ENCODE data around the gene SAXO1.
"Not testable (repeated sequence)": the region's sequence is repeated elsewhere in the genome, so short reads cannot be mapped to it uniquely, and the experiment has no call there.

SAXO1 gene

DNA sequence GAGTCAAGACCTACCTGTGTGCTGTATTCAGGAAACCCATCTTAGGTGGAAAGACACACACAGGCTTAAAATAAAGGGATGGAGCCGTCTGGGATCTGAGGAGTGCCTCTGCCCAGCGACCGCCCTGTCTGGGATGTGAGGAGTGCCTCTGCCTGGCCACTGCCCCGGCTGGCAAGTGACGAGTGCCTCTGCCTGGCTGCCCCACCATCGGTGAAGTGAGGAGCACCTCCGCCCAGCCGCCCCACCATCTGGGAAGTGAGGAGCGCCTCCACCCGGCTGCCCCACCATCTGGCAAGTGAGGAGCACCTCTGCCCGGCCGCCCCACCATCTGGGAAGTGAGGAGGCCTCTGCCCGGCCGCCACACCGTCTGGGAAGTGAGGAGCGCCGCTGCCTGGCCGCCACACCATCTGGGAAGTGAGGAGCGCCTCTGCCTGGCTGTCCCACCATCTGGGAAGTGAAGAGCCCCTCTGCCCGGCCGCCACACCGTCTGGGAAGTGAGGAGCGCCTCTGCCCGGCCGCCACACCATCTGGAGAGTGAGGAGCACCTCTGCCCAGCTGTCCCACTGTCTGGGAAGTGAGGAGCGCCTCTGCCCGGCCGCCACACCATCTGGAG is 33.7 kb downstream of the SAXO1 start:
- DNase-seq = no peak

DNA sequence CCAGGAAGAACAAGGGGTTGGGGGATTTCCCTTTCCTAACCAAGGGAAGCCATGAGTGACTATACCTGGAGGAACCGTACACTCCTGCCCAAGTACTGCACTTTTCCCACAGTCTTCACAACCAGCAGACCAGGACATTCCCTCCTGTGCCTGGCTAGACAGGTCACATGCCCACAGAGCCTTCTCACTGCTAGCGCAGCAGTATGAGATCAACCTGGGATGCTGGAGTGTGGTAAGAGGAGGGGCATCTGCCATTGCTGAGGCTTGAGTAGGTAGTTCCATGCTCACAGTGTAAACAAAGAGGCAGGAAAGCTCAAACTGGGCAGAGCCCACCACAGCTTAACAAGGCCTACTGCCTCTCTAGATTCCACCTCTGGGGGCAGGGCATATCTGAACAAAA is 35.9 kb downstream of the SAXO1 start:
- no peak for DNase-seq

DNA sequence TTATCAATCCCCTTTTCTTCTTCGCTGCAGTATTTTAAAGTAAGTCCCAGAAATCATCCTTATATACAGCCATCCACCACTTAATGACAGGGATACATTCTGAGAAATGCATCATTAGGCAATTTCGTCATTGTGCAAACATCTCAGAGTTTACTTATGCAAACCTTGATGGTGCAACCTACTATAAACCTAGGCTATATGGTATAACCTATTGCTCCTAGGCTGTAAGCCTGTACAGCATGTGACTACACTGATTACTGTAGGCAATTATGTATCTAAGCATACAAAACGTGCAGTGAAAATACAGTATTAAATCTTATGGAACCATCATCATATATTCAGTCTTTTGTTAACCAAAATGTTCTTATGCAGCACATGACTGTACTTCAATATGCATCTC is 36.8 kb downstream of the SAXO1 start:
- DNase-seq = no peak

DNA sequence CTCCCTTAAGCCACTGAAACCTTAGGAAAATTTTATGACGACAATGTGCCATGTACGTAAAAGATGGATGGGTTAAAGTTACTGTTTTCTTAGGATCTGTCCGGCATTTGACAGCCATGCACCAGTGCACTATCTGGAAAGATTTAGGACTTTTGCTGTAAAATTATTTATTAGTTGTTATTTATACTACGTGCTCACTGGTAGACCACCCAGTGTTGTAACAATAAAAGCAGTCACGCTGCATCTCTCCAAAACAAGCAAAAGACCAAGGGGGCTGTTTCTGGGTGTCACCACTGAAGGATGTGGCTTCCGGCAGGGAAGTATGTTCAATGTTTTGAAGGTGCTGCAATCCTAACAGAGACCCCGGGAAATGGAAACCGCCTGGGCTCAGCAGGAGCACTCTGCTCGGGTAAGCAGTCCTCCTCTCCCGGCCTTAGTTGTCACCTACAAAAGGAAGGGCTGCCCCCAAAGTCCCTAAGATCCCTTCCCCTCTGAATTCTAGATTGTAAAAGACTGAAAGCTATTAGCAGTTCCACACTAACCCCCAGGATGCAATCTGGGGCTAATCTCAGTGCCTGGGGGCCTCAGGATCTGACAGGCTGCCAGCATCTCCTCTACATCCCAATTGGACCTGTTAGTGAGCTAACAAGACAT is 38.6 kb downstream of the SAXO1 start:
- DNase-seq = no peak

DNA sequence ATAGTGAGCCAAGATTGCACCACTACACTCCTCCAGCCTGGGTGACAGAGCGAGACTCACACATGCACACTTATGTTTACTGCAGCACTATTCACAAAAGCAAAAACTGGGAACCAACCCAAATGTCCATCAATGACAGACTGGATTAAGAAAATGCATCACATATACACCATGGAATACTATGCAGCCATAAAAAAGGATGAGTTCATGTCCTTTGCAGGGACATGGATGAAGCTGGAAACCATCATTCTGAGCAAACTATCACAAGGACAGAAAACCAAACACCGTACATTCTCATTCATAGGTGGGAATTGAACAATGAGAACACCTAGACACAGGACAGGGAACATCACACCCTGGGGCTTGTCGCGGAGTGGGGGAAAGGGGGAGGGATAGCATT is 41.8 kb downstream of the SAXO1 start:
- DNase-seq = not testable (repeated sequence)

DNA sequence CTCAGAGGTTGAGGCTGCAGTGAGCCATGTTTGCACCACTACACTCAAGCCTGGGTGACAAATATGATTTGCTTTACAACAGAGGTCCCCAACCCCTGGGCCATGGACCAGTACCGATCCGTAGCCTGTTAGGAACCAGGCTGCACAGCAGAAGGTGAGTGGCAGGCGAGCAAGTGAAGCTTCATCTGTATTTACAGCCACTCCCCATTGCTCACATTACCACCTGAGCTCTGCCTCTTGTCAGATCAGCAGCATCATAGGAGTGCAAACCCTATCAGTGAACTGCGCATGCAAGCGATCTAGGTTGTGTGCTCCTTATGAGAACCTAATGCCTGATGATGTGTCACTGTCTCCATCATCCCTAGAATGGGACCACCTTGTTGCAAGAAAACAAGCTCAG is 42.5 kb downstream of the SAXO1 start:
- no peak for DNase-seq

DNA sequence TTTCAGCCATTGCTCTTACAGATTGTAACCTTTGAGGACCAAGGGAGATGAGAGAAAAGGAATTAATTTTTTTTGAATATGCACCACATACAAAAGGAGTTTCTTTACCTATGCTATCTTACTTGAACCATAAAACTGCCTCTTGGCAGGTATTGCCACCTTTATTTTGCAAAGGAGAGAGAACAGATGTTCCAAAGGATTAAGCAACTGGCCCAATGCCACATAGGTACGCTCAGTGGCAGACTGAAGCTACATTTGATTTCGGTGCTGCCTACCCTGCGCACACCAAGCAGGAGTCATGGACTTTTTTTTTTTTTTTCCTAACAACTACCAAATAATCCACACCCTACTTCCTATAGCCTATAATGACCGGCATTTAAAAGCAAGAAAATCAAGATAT is 43.1 kb downstream of the SAXO1 start:
- no peak for DNase-seq

DNA sequence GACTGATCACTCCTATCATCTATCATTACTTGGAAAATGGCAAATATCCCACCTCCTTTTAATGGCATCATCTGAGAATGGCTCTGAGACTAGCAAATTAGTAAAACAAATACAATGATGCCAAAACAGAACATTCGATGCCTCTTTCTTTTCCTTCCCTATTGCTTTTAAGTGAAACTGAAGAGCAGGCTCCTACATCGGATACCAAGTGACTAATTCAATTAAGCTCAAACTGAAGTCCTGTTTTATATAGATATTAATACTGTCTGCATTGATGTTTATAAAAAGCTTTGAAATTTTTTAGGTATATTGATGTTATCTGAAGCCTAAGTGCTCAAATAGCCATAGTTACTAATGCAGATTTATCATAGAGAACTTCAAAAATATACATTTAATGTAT is 43.9 kb downstream of the SAXO1 start:
- DNase-seq = no peak

DNA sequence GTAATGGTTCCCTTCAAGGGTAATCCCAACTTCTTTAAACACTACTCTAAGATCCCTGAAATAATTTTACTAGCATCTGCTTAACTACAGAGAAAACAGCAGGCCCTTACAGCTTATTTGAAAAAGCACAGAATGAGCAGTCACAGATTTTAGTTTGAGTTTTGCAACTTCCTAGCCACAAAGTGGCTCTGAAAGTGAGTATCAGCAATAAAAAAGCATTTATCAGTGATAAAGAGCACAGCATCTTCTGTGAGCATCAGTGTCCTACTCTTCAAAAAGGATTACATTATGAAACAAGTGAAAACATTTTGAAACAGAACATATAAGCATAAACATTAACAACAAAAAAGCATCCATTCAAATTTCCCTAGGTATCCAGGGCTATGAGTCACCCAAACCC is 45.0 kb downstream of the SAXO1 start:
- no peak for DNase-seq

DNA sequence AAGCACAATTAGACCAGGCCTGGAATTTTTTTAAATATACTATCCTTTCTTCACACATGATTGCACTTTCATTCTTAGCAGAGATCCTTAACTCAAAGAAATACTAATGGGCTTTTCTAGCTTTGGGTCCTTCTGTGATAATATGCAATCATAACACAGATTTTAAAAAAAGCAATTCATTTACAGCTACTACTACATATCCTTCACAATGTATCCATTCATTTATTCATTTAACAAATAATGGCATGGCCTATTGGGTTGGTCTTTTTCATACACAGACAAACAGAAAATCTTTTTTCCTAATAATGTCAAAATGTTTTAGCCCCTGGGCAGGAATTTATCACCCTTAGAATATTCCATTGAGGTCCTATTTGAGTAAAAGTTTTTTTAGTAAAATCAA is 47.0 kb downstream of the SAXO1 start:
- no peak for DNase-seq

DNA sequence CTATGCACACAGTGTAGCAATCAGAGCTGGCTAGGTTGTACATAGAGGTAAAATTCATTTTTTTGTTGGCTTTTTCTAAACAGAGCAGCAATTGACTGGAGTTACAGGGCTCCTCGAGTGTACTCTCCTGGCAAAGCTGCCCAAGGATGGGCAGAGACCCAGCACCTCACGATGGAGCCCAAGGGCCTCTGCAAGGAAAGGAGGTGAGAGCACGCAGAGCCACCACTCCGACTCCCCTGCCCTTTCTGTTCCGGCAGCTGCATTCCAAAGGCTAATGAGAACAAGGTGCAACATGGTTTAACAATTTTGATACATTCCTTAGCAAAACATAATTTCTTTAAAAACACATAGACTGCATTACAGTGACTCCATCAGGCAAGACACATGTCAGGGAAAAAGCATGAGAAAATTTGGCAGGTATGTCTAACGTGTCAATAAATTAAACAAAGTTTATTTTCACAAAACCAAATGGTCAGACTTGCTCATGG is 47.5 kb downstream of the SAXO1 start:
- peak; percentile 69 for DNase-seq

DNA sequence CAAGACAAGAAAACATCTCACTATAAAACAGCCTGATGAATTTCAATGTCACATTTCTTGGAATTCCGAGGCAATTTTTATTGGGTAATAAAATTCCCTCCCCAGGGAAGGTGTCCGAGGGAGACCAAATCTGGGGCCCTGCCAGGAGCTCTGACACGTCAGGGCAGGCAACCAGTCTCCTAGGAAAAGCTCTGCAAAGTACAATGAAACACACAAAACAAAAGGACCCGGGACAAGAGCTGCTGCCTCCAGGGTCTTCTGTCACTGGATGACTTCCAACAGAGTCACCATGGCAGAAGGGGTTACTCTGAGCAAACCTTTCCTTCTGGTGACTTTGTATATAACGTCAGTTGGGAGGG is 50.8 kb downstream of the SAXO1 start:
- no peak for DNase-seq

DNA sequence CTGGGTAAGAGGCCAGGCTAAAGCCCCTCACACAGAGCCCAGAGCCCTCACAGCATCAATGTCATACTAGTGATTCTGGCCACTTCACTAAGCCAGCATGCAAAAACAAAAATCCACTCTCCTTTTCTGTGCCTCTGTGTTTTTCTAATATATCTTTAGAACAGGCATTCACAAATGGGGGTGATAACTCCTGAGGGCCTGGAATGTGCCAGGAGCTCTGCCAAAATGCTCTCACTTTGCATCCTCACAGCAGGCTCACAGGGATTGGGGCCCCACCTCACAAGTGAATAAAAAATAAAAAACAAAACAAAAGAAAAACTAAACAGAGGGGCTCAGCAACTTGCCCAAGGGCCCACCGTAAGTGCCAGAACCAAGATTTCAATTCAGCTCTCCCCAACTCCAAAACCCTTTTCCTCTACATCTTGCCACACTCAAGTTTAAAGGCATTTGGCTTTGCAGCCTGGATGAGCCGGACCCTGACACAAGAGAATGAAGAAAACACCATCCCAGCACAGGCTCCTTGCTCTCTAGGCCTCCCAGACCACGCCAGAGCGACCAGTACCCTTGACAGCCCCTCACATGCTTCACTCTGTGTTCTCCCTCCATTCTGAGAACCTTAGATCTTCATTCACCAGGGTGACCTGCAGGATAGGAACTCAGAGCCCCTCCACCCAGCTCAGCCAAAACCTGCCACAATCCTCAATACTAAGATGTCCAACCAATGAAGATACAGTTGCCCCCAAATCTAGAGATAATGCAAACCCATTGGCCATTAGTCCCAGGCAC is 51.3 kb downstream of the SAXO1 start:
- DNase-seq = no peak

DNA sequence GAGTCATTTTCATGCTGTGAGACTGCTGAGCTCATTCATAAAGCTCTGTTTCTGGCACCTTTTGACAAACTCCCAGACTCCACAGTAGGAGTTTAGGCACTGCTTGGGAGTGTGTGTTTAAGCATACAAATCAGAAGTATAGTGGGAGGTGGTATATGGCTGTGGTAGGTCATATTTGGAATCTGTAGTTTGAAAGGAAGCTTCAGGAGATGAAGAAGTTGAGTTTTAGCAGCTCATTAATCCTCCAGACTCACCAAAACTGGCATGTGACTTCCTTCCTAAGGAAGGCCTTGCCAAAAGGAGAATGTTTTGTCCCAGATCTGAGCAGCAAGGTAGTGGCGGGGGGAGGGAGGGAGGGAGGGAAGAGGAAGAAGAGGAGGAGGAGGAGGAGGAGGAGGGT is 52.8 kb downstream of the SAXO1 start:
- DNase-seq = no peak

DNA sequence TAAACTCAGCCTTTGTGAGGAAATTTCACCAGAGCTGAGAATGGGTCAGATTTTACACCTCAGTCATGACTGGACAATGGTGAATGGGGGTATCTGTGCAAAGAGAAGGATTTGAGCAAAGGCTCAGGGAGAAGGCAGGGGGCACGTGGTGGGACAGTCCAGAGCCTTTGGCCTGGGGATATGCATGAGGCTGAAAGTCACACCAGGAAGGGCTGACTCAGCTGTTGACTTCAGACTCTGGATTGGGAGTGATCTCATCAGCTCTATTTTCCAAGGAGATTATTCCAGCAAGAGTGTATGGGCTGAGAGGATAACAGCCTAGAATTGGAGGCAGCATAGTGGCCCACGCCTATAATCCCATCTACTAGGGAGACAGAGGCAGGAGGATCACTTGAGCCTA is 53.6 kb downstream of the SAXO1 start:
- DNase-seq = no peak

DNA sequence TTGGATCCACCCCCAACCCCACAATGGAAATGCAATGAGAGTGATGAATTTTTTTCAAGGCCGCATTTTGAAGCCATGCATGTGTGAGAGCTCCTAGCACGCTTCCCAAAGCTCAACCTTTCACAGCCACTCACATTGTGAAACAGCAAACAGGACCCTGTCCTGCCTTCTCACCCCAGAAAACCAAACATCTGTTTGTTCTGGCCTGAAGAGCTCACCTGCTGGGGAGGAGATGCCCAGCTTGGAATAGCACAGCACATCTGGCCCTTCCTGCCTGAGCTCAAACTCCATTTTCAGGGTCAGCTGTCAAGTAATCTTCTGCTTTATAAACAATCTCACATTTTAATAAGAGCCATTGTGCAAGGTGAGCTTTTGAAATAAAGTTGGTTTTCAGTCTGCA is 54.8 kb downstream of the SAXO1 start:
- no peak for DNase-seq

DNA sequence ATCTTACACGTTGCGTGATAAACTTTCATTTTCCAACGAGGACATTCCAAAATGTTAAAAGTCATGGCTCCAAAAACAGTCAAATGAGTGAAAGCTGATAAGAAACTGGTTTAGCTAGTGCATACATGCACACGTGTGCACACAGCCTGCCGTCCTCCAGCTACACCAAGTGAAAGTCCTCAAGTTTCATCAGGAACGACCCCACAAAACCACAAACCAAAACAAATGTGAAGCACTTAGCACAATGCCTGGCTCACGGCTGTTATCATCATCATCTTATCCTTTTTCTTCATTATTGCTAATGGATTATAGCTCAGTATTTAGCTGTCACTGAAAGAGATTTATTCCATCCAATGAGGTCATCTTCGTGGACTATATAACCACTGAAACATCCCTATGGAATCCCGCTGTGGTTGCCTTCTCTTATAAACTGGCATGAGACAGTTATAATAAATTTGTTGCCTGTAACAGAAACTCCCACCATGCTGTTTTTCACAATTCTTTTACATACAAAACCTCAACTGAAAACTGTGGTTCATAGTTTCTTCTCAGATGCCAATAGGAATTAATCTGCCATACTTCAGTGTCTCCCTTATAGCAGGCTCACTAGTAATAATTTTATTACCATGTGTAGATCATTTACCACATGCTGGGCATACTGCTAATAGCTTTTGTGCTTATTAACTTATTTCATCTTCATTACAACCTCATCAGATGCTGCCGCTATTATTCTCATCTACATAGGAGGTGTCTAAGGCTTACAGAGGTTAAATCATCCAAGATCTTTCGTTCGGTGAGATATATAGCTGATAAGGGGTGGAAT is 56.1 kb downstream of the SAXO1 start:
- no peak for DNase-seq

DNA sequence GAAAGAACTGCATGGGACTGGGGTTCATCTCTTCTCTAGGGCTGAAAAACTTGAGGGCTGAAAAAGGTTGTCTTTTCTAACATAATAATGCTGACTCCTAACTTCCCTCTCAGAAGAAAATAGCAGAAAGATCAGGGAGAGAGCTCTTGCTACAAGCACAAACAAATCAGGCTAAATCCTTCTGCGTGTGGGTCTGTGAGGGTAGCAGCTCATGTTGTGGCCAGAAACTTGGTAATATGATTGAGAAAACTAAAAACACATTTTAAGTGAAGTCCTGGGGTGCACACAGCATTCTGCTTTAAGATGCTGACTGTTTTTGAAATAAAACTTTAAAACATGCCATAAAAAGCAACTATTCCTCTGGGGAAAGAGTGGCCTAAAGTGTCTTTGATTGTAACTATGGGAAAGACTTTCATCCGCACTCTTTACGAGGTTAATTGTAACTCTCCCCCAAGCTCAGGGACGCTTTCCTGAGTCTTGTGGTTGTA is 56.7 kb downstream of the SAXO1 start:
- no peak for DNase-seq

DNA sequence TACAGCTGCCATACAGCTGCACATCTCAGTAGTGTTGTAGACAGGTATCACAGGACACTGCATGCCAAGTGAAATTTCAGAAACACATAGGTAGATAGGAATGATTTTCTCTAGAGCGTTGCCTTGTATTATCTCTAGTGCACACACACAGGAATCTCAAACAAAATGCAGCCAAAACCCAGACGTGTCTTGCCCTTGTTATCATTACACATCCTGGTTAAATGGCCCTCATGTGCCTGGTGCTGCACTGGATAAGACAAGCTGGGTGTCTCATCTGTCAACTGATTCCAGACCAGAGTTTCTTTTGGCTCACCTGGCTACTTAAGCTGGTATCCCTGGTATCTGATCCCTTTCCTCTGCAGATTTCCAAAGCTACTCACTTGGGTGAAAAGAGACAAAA is 59.7 kb downstream of the SAXO1 start:
- no peak for DNase-seq

DNA sequence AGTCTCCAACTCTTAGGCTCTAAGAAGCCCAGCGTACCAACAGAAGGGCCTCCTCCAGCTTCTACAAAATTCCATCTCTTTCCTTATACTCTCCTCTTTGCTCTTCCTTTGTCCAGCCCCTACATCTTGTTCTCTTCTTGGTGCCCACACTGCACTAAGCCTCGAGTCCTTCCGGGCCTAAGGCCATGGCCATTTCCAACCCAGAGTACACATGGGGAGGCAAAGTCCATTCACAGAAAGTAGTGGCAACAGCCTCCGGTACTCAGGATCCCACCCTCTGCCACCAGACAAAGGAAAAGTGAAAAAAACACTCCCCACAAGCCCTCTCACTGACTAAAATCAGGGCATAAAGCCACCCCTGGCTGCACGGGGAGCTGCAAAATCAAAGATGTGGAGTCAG is 60.3 kb downstream of the SAXO1 start:
- no peak for DNase-seq

DNA sequence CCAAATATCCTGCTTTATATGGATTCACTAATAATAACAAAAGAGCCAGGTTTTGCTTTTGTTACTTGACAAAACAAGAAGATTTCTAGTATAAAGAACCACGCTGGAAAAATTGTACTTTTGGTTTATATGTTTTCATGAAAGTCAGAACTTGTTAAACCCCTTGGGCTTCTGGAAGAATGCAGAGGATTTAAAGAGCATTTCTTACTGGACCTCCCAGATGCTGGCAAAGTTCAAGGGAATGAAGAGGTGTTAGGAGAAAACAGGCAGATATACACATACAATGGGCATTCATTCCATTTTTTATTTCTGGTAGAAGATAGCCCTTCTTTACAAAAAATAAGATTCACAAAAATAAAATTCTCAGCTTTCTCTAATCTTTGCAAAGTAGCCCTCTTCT is 61.1 kb downstream of the SAXO1 start:
- no peak for DNase-seq

DNA sequence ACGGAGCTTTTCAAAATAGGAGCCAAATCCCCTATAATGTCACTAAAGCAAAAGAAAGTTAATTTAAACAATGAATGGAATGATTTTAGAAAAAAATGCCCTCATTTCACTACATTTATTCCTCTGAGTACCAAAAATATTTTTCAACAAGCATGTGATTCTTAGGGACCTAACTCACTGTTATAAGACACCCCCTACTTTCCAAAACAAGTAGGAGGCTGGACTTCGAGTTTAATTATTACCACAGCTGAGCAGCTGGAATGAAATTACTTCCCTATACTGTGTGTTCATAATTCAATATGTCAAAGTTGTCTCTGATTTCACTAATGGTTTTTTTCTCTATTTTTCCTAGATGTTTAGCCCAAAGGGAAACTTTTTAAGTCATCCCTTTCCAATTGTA is 61.6 kb downstream of the SAXO1 start:
- no peak for DNase-seq

DNA sequence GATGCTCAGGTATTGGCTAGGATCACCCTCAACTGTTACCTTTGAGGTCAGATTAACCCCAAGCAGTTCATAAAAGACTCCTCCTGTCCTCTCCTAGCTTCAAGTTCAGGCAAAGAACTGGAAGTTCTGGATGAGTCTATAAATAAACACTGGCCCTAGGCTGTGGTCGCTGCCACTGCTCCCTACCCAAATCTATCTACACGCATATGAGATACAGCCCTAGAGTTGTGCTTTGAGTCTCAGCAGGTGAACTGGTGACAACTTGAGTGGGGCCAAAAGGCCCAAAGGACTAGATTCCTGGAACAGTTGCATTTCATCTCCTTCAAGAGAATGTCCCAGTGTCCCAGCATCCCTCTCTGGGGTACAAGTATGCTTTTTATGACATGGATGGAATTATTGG is 62.6 kb downstream of the SAXO1 start:
- DNase-seq = no peak

Measured in right forelimb (tissue), 1 donor.